Muscle of leg (tissue), 11 donors: ENCODE data around the gene ZNF423. TPM values are rescaled to one million over a fixed set of nuclear protein-coding genes. Genes with fewer than 3 reads are reported as not detected.
A peak's percentile ranks its signal among the peaks of the same experiment; 100 is the strongest.

ENCODE experiments used
- DNase-seq: peaks from one replicate; pipeline ENCODE4 v3.0.0; 2013
- H3K27ac ChIP-seq: one replicate; pipeline ENCODE4 v1.5.1; 2013; ENCODE audit warnings: mild to moderate bottlenecking, low read length, control low read depth
- H3K27me3 ChIP-seq: one replicate; pipeline ENCODE4 v1.6.1; 2013; ENCODE audit warnings: low read length; ENCODE audit not compliant: control insufficient read depth, insufficient read depth
- H3K36me3 ChIP-seq: one replicate; pipeline ENCODE4 v1.6.1; 2013; ENCODE audit warnings: low read length; ENCODE audit not compliant: control insufficient read depth, insufficient read depth
- H3K4me1 ChIP-seq: one replicate; pipeline ENCODE4 v1.6.1; 2013; ENCODE audit warnings: low read length; ENCODE audit not compliant: control insufficient read depth, insufficient read depth
- H3K4me3 ChIP-seq: one replicate; pipeline ENCODE4 v1.5.1; 2013; ENCODE audit warnings: low read length, control low read depth
- H3K9me3 ChIP-seq: replicated peaks from 2 replicates; pipeline ENCODE4 v1.6.1; 2013; ENCODE audit warnings: low read depth, low read length; ENCODE audit not compliant: control insufficient read depth
- WGBS: methylation state at CpG from one replicate; pipeline ENCODE4 v1.1.5; 2013; ENCODE audit warnings: missing lambda C conversion rate; ENCODE audit not compliant: insufficient coverage; 5-methylcytosine and 5-hydroxymethylcytosine counted together
- polyA plus RNA-seq, 8 donors: library from polyadenylated mRNA; unstranded; fragments of 120-200 nt; gene quantifications; one replicate each; pipeline versions ENCODE4 v1.2.1 to v1.2.3, GENCODE V29; 2013; ENCODE audit warnings: inconsistent platforms in 1 of 8, low replicate concordance in 1 of 8; ENCODE audit not compliant: insufficient read length in 8 of 8, insufficient read depth in 1 of 8
- total RNA-seq: library from RNA; stranded (reverse); fragments of 120-200 nt; gene quantifications from one replicate; pipeline ENCODE4 v1.2.4, GENCODE V29; 2013

ZNF423 gene
- total and polyA plus RNA-seq, 9 donors: 15.8 to 30.0 (median 25.5) TPM

DNA sequence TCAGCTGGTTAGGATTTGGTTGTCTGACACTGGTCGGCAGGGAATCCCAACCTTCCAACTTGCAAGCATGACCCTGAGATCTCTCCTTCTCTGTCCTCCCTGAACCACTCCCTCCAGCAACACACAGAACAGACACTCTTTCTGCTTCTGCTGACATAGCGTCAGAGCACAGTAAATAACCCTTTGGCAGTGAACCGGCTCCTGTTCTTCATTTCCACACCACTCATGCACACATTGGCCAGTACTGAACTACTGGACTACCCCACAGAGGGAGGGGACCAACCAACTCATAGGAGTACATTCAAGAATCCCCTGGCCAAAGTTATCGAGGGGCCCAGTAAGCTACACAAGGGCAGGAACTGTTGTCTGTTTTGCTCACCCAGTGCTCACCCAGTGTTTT lies 138.2 kb downstream of the ZNF423 start:
- Histone ChIP-seq H3K27ac (no peak overlapping the region), H3K4me1 (peaks cover 15% of the 10 kb centered on the region), H3K36me3 (no peaks in the 10 kb centered on the region), H3K9me3 (no peaks in the 10 kb centered on the region), H3K4me3 (no peak overlapping the region), H3K27me3 (no peaks in the 10 kb centered on the region)
- WGBS: 54% methylated on average over 4 of the region's 4 CpGs
- no peak for DNase-seq

DNA sequence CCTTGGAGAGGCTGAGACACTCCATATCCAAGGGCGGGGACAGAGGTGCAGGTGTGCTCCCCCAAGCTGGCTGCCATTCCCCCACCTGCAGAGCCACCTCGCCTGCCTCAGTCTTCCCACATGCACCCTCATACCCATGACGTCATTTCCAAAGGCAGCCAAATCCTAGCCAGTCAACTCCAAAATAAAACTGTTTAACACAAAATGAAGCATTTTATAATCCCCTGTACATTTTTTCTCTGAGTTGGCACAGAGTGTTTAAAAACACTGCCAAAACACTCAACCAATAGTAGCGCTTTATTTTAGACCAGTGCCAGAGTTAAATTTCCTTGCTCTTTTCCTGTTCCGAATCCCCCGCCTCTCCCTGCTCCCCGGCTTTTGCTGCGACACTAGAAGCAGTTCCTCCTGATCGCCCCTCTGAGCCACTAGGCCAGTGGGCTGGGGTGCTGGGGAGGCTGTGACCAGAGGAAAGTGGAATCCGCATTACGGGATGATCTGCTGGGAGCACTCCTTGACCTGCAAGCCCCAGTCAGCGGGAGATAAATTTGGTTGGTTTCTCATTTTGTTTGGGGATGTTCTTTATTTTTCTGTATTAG lies 139.5 kb downstream of the ZNF423 start:
- Histone ChIP-seq H3K9me3 (no peaks in the 10 kb centered on the region), H3K4me3 (no peak overlapping the region), H3K4me1 (peaks cover 15% of the 10 kb centered on the region), H3K36me3 (no peaks in the 10 kb centered on the region), H3K27ac (no peak overlapping the region), H3K27me3 (no peaks in the 10 kb centered on the region)
- 29% methylated on average over 8 of the region's 12 CpGs for WGBS
- DNase-seq: peak; percentile 68

DNA sequence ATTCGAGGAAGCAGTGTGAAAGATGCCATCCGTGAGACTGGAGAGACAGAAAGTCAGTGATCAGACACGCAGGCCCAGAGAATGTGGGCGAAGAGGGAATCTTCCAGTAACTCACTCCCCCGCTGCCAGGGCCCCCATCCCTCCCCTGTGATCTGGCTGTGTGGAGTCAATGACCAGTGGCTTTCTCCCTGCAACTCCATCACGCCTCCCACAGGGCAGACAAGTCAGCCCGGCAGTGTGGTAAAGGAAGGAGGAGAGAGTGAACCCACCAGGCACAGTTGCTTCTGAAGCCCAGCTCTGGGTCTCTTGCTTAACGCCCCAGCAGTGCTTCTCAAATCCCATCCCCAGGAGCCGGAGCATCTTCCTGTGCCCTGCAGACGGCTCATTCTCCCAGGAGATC lies 142.1 kb downstream of the ZNF423 start:
- peaks cover 15% of the 10 kb centered on the region for H3K4me1 ChIP-seq
- H3K4me3 ChIP-seq: no peak overlapping the region
- H3K9me3 ChIP-seq: no peaks in the 10 kb centered on the region
- H3K36me3 ChIP-seq: no peaks in the 10 kb centered on the region
- no peak overlapping the region for H3K27ac ChIP-seq
- WGBS: 78% methylated on average over 4 of the region's 10 CpGs
- no peaks in the 10 kb centered on the region for H3K27me3 ChIP-seq
- no peak for DNase-seq

DNA sequence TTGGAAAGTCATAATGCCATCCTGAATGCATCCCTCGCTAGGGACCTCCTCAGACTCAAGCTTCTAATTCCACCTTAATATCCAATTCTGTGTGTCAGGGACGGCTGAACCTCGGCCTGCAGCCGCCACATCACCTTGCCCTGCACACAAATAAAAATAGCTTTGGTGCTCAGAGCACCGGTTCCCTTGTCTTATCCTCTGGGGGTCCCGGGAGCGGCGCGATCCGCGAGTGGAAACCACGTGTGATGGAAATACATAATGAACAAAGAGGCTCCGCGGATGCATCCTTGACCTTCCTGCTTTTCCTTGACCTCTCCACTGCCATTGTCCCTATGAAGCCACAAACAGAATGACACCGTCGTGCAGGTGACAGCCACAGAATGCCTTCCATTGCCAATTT lies 143.4 kb downstream of the ZNF423 start:
- no peak for DNase-seq
- Histone ChIP-seq H3K9me3 (no peaks in the 10 kb centered on the region), H3K36me3 (no peaks in the 10 kb centered on the region), H3K4me3 (no peak overlapping the region), H3K4me1 (peaks cover 15% of the 10 kb centered on the region), H3K27ac (no peak overlapping the region), H3K27me3 (no peaks in the 10 kb centered on the region)
- WGBS: 59% methylated on average over 9 of the region's 16 CpGs

DNA sequence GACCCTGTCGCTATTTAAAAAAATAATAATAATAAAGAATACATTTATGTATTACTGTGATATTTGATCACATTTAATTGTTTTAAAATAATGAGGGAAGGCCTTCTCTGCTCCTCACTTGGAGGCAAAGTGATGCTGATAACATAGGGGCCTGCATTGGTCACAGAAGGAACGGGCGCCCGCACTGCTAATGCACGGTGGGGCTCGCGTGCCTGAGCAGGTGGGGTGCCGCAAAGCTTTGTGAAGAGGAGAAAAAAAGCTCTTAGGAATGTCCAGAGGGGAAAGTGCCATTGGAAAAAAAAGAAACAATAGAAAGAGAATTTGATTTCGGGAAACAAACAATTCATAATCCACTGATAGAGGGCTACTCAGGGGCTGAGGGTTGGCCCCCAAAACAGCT lies 143.8 kb downstream of the ZNF423 start:
- Histone ChIP-seq H3K36me3 (no peaks in the 10 kb centered on the region), H3K27me3 (no peaks in the 10 kb centered on the region), H3K9me3 (no peaks in the 10 kb centered on the region), H3K27ac (no peak overlapping the region), H3K4me3 (no peak overlapping the region), H3K4me1 (peaks cover 15% of the 10 kb centered on the region)
- 91% methylated on average over 4 of the region's 9 CpGs for WGBS
- no peak for DNase-seq

DNA sequence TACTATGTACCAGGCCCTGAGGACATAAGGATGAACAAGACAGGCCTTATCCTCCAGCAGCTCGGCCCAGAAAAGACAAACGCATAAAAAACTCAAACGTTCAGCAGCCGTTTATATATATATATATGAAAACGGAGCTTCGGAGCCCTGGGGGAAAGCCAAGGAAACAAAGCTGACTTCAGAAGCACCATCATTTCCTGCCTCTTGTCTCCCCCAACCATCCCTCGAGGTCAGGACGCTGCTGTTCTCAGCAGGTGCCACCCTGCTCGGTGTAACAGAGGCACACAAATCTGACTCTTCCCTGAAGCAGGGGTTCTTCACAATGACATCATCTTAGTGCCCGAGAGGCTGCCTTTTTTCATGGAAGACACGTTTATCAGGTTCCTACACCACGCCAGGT lies 146.9 kb downstream of the ZNF423 start:
- no peak for DNase-seq
- WGBS: 64% methylated on average over 6 of the region's 12 CpGs
- peaks cover 15% of the 10 kb centered on the region for H3K4me1 ChIP-seq
- H3K27me3 ChIP-seq: no peaks in the 10 kb centered on the region
- H3K9me3 ChIP-seq: peaks cover 3% of the 10 kb centered on the region
- no peak overlapping the region for H3K4me3 ChIP-seq
- H3K36me3 ChIP-seq: no peaks in the 10 kb centered on the region
- H3K27ac ChIP-seq: no peak overlapping the region

DNA sequence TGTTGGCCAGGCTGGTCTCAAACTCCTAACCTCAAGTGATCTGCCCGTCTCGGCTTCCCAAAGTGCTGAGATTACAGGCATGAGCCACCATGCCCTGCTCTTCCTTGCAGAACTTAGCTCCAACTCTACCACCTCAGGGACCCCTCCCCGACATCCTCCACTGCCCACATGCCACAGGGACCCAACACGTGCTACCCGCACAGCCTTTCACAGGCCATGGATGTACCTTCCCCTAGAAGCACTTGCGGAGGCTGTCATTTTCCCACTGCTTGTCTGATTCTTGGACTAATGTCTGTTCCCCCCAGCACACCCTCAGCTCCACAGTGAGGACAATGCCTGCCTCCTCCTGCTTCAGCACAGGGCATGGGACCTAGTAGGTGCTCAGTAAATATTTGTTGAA lies 147.4 kb downstream of the ZNF423 start:
- Histone ChIP-seq H3K9me3 (peaks cover 3% of the 10 kb centered on the region), H3K27ac (no peak overlapping the region), H3K4me3 (no peak overlapping the region), H3K4me1 (peaks cover 18% of the 10 kb centered on the region), H3K27me3 (no peaks in the 10 kb centered on the region), H3K36me3 (no peaks in the 10 kb centered on the region)
- no peak for DNase-seq
- WGBS: 91% methylated on average over 6 of the region's 6 CpGs

DNA sequence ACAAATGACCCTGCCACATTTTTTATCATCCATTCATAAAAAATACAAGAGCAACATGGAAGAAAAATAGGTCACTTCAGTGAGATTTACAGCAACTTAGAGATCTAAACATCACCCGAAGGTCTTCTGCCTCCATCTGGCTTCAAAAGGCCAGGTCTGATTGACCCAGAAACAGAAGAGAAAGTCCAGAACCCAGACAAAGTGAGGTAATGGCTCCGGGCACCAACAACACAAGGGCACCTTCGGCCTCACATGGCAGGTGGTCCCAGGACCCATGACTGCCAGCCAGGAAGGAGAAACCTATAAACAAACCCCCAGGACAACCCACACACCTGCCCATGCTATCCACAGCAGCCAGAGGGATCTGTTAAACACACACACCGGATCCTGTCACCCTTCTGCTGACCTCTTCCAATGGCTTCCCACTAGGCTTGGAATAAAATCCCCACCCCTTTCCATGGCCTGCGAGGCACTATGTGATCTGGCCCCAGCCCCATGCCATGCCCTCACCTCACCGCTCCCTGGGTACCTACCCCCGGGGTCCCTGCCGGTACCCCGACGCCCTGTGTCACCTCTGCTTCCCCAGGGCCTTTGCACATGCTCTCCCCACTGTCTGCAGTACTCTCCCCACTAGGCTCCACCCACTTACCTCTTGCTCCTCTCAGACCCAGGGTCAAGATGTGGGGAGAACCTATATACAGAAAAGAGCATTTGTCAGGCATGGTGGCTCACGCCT lies 149.1 kb downstream of the ZNF423 start:
- no peak overlapping the region for H3K27ac ChIP-seq
- no peak for DNase-seq
- H3K4me3 ChIP-seq: no peak overlapping the region
- peaks cover 35% of the 10 kb centered on the region for H3K4me1 ChIP-seq
- peaks cover 3% of the 10 kb centered on the region for H3K9me3 ChIP-seq
- H3K36me3 ChIP-seq: no peaks in the 10 kb centered on the region
- H3K27me3 ChIP-seq: no peaks in the 10 kb centered on the region
- 91% methylated on average over 9 of the region's 11 CpGs for WGBS

DNA sequence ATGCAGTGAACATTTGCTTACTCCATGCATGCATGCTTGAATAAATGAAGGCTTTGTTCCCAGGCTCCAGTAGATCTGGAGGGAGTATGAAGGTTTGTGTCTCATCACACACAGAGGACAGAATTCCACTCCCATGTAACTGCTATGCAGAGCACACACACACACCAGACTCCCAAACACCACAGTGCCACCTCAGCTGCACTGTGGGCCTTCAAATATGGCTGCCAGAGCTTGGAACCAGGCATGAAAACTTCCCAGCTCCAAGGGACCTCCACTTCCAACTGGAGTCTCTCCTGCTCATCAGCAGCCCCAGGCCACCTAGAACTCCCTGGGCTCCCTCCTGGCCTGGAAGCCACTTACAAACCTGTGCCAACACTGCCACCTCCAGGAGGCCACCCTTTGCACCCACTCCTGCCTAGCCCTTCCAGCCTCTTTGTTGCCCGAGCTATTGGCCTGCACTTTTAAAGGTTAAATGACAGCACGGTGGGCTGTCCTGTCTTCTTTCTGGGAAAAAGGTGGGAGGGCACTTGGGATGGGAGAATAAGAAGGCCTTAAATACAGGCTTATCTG lies 151.2 kb downstream of the ZNF423 start:
- DNase-seq: no peak
- no CpG with 5 or more reads among the region's 2 CpGs for WGBS
- Histone ChIP-seq H3K4me1 (peaks cover 54% of the 10 kb centered on the region), H3K9me3 (peaks cover 3% of the 10 kb centered on the region), H3K4me3 (no peak overlapping the region), H3K27me3 (no peaks in the 10 kb centered on the region), H3K36me3 (no peaks in the 10 kb centered on the region), H3K27ac (no peak overlapping the region)

DNA sequence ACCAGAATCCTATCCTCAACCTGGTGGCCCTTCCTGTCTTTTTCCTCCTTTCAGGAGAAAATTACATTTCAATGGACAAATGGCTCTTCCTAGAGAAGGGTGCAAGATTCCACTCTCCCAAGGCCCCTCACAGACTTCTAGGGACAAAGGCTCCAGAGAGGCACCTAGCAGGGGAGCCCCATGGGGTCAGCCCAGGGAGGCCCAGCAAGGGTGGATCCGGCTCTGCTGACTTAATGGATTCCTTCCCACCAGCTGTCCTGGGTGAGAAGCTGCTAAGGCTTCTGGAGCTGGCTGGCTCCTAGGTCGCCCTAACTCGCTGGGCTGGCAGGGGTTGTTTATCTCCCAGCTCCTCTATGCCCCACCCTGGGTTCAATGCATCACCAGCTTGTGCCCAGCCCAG lies 152.4 kb downstream of the ZNF423 start:
- Histone ChIP-seq H3K27me3 (no peaks in the 10 kb centered on the region), H3K4me3 (no peak overlapping the region), H3K27ac (peak overlapping the region; percentile 89), H3K9me3 (peaks cover 3% of the 10 kb centered on the region), H3K36me3 (no peaks in the 10 kb centered on the region), H3K4me1 (peaks cover 66% of the 10 kb centered on the region)
- WGBS: 33% methylated on average over 1 of the region's 3 CpGs
- DNase-seq: peak; percentile 67
